Stimulated activated CD4-positive, alpha-beta T cell treated with anti-CD3 and anti-CD28 coated beads, Interleukin-15, amount 100 ng/mL, for 48 hours (primary cell): ENCODE measurements around the gene SNAI3.
"Not testable (repeated sequence)": the region's sequence is repeated elsewhere in the genome, so short reads cannot be mapped to it uniquely, and the experiment has no call there.

Experiments used
- DNase-seq, 2 donors: peaks; one replicate each; pipeline ENCODE4 v3.0.0-alpha.2; 2020; ENCODE audit warnings: low read depth in 2 of 2

SNAI3 gene

DNA sequence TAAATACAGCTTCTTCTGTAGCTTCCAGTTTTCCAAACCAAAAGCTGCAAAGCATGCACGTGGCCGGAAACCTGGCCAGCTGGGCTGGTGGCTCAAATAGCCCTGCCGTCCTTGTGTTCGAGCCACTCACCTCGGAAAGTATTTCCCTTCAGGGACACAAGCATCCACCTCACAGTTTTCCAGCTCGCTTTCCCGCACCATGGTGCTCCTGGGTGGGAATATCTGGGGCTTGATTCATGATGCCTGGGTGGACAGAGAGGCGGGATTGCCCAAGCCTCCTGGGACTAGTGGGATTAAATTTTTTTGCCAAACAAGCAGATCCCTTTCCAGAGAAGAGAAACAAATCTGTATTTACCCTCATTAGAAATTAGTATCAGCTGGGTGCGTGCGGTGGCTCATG lies 16.3 kb downstream of the SNAI3 start:
- no peak for DNase-seq

DNA sequence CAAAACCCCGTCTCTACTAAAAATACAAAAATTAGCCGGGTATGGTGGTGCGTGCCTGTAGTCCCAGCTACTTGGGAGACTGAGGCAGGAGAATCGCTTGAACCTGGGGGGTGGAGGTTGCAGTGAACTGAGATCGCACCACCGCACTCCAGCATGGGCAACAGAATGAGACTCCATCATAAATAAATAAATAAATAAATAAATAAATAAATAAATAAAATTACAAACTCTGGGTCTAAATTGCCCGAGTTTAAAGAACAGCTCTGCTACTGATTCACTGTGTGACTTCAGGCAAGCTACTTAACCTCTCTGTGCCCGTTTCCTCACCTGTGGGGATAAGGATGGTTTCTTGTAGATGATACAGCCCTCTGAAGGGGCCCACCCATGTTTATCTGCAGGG lies 16.8 kb downstream of the SNAI3 start:
- DNase-seq, result not testable (repeated sequence)

DNA sequence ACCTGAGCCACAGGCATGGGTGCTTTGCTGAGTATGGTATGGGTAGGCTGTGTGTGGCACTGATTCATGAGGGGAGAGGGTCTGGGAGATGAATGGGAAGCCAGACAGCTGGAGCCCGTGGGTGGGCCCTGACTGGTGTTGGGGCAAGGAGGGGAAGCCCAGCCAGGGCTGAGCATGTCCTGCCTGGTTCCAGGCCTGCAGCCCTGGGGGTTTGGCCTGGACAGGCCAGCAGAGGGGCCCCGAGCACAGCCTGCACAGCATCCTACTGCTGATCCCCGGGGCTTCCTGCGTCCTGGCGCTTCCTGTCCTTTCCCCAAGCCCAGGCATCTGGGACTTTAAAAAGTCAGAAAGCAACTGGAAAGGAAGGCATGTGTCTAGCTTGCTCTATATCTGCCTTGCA lies 18.8 kb downstream of the SNAI3 start:
- no peak for DNase-seq

DNA sequence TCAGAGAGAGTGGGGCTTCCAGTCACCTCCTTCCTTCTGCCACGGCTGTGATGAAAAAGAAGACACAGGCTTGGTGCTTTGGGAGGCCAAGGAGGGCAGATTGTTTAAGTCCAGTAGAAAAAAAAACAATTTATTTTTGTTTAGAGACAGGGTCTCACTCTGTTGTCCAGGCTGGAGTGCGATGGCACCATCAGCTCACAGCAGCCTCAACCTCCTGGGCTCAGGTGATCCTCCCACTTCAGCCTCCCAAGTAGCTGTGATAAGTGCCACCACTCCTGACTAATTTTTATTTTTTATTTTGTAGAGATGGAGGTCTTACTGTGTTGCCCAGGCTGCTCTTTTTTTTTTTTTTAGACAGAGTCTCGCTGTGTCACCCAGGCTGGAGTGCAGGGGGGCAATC lies 20.7 kb downstream of the SNAI3 start:
- DNase-seq, result no peak

DNA sequence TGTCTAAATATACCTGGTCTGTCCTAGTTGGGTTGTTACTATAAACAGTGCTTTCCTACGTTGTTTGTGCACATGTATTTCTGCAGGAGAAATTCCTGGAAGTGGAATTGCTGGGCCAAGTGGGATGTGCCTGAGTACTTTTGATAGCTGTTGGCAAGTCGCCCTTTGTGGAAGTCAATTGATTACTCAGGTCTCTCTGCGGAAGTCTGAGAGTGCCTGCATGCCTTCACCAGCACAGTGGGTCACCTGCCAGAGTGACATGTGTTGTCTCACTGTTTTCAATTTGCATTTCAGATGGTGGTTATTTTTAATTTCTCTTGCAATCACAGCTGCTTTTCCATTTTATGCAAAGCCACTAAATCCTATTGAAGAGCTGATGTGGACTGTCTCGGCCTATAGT lies 21.2 kb downstream of the SNAI3 start:
- no peak for DNase-seq

DNA sequence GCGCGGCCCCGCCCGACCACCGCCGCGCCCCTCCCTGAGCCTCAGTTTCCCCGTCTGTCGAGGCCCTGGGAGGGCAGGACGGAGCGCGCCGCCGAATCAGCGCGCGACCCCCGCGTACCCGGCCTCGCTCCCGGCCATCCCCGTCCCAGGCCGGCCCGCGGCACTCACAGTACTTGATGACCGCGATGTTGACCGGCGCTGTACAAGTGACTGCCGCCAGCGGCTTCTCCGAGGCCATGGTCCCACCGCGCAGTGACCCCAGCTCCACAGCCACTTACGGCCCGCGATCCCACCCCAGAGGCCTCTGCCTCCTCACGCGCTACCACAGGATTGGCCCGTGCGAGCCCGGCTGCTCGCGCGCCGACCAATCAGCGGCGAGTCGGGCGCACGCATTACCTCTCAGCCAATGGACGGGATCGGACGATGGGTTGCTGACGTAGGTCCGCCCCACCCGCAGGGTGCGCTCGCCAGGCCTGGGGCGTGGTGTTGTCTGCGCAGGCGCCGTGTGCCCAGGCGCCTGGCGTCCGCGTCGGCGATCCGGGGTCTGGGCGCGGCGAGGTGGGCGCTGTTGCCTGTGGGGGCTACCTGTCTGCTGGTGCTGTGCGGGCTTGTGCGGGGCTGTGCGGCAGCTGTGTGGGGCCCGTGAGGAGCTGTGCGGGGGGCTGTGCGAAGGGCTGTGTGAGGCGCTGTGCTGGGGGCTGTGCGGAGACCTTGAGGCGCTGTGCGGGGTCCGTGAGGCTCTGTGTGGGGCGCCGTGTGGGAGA lies 23.3 kb downstream of the SNAI3 start, which contains the start of gene MVD:
Gene MVD (minus strand): TSS at position 249 of the 764 bp plus-strand sequence. CDS start 11 bp downstream, at position 238.
- peak; percentile 94 for DNase-seq

DNA sequence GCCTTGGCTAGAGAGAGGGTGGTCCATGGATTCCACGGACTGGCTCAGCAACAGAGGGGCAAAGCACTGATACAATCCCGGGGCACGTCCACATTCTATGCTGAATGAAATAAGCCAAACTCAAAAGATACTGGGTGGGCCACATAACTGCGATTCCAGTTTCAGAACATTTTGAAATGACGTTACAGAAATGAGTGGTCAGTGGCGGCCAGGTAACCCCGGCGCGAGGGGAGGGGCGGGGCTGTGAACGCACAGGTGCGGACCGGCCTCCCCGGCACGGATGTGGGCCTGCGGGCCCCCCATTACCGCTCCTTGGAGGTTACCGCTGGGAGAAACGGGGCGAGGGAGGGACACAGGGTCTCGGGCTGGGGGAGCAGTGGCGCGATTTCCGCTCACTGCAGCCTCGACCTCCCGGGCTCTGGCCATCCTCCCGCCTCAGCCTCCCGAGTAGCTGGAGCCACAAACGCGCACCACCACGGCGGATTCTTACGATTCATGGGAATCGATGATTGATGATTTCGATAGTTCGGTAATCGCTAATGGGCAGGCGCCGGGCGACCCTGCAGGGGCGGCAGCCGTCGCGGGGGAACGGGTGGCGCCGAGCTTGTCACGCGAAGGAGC lies 24.0 kb downstream of the SNAI3 start:
- DNase-seq, result no peak

DNA sequence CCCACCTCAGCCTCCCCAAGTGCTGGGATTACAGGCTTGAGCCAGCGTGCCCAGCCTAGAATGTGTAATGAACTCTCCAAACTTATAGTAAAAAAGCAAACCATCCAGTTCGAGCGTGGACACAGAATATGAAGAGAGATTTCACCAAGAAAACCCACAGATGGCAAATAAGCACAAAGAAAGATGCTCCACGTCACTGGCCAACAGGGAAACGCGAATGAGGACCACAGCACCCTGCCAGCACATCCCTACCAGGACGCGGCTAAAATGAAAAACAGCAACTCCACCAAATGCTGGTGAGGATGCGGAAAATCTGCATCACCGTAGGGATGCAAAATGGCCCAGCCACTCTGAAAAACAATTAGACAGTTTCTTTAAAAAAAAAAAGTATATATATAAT lies 24.8 kb downstream of the SNAI3 start:
- DNase-seq, result no peak

DNA sequence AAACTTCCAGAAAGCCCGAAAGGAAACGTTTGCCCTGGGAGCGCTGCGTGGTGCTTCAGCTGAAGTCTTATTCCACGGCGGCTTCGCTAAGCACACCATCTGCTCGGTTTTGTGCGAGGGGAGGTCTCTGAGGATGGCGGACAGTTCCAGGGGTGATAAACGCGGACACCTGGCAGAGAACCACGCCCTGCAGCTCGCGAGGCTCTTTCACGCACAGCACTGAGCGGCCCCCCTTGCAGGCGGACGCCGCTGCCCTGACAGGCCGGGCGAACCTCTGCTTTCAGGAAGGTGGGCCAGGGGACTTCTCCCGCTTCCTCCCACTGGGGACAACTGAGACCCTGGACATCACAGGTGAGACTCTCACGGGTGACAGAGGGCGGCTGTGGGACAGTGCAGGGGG lies 27.1 kb downstream of the SNAI3 start:
- no peak for DNase-seq

DNA sequence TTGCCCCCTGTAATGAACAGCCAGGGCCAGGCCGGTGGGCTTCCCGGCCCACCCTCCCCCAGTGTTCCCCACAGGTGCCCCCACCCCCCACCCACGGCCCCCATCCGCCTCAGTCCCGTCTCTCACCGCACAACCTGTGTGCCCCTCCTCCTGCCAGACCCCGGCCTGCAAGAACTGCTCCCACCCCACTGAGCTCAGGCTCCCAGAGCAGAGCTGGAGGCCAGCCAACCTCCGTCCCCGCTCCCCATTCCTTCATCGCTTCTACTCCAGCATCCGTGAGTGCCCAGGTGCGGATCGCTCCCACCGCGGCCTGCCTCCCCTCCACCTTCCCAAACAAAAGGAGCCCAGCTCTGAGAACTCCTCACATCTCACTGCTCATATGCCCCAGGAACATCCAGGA lies 27.6 kb downstream of the SNAI3 start:
- DNase-seq, result no peak

DNA sequence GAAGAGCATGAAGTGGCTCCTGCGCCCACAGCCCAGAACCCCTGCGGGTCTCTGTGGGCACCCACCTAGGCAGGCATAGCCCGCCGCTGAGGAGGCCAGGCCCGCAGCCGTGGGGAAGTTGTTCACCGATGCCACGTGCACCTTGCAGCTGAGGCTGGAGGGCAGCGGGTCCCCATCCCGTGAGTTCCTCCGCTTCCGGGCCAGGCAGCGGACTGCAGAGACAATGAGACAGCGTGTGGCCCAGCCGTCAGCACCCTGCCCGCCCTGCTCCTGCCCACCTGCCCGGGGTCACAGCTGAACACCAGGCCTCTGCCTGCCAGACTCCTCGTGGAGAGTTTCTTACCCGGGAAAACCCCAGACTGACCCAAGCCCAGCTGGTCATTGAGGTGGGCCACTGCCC lies 28.9 kb downstream of the SNAI3 start:
- DNase-seq, result no peak

DNA sequence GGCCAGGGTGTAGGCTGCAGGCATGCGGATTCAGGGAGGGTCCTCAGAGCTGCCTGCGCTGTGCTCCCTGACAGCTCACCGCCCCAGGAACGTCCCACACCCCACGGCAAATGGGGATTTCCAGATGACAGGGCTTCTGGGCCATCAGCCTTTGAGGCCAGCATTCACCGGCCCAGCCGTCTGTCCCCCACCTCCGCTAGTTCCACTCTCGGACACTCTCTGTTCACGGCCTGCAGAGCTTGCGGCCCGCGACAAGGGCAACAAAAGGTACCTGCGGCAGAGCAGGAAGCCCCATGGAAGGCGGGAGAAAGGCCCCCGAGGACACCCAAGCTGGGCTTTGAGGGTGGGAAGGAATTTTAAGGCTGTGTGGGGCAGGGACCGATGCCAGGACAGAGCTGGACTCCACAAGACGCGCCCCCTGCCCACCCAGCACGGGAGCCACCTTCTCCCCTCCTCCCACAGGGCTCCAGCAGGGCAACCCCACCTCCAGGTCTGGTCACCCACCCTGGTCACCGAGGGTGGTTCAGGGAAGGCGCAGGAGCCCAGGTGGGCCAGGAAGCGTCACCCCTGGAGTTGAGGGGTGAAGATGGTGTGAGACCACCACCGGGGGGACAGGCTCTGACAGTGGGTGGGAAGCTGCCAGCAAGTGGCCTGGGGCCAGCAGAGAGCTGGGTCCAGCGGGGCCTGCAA lies 29.9 kb downstream of the SNAI3 start:
- DNase-seq, result no peak

DNA sequence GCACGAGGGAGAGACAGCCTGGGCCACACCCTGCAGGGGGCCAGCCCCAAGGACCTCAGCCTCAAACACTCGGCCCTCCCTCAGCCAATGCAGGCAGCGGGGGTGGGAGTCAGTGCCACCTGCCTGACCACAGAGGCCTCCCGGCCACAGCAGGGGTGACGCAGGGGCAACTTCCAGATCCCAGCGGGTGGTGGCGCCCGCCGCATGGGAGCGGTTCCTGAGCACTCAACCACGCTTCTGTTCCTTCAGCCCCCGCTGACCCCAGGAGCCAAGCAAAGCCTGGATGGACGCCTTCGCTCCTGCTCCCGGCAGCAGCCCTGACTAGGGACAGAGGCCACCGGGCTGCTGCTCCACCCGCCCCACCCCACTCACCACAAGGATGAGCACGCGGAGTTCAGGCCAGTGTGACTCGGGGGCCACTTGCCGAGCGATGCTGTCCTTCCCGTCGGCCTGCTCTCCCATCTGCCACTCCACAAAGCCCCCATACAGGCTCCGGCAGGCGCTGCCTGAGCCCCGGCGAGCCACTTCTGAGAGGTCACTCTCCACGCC lies 30.5 kb downstream of the SNAI3 start:
- DNase-seq, result no peak

DNA sequence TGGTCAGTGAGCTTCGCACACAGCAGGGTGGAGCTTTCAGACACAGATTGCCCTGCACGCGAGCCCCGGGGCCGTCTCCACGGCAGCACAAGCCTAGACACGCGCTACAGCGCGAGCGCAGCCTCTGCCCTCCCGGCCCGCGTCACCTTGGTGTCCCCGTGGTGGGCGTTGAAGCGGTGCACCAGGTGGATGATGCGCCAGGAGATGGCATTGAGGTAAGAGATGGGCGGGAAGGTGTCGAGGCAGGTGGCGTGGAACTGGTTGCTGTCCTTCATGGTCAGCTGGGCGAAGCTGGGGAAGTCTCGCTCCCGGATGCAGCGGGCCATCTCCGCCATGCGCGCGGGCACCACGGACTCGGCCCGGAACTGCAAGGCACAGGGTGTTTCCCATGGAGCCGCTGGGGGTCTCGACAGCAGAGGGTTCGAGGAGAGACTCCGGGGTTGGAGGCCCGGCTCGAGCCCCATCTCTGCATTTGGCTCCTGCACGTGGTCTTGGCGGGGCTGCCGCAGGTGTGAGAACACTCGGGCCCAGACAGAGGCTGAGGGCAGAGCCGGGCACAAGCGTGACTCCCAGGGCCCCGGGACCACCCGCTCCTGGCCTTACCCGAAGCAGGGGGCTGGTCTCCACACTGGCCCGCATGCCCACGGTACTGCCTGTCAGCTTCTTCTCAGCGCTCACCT lies 31.1 kb downstream of the SNAI3 start:
- no peak for DNase-seq

DNA sequence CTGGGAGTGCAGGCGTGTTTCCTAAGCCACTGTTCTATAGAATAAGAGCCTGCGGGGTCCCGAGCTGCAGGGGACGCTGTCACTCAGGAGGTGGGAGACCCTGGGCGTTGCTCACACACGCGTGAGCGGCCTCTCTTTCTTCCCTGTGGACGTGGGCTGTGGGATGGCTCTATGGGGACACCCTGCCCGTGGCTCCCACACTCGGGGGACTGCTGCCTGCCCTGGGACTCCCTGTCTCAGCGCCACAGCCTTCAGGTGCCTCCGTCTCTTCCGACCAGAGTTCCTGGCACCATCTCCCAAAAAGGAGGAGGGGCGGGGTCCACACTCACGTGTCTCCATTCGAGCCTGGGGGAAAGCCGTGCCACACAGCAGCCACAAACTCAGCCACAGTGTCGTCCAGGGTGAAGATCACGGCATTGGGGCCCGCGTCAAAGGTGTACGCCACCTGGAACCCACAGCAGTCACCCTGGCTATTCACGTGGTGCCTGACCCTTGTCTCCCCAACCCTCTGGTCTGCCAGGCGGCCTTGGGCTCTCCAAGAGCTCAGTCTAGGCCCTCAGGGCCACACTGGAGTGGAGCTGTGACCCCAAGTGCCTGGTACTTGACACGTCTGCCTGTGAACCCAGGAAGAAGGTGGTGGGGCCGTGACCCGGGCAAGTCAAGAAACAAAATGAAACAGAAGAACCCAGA lies 31.8 kb downstream of the SNAI3 start:
- no peak for DNase-seq

DNA sequence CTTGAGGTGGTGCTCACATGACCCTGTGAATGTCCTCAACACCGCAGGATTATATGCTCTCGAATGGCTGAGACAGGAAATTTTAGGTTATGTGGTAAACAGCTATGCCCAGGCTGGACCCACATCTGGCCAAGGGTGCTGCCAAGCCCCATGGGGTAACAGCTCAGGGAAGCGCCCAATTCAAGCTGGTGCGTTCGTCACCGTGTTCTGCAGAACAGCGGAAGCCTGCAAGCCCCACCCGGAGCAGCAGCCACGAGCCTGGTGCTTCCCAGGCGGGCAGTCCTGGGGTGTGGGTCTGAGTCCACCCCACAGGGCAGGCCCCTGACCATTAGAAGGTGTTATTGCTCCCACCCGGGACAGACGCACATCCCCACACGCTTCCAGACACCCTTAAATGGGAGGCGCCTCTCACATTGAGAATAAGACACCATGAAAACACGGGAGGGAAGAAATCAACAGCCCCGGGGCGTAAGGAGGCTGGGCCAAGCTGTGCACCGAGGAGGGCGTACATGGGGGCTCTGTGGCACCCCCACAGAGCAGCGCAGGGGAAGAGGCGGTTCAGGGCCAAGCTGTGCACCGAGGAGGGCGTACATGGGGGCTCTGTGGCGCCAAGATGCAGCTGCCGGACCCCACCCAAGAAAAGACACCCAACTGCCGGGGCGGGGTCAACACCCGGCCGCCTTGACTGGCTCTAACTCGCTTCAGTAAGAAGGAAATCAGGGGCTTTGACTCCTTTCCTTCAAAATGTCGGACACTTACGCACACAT lies 32.5 kb downstream of the SNAI3 start:
- DNase-seq, result no peak

DNA sequence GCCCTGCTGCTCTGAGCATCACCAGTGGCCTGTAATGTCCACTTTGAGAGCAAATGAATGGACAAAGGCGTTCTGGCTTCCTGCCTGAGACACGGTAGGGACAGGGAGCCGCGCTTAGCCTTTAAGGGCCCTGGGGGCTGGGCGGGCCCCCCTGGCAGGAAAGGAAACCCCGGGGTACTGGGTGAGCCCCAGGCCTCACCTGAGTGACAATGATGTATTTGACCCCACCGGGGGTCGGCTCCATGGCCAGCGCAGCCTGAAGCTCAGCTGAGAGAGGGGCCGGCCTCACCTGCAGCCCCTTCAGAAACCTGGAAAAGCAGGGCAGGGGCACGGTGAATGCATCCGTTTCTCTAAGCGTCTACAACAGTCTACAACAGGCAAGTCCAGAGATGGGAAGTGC lies 33.2 kb downstream of the SNAI3 start:
- no peak for DNase-seq

DNA sequence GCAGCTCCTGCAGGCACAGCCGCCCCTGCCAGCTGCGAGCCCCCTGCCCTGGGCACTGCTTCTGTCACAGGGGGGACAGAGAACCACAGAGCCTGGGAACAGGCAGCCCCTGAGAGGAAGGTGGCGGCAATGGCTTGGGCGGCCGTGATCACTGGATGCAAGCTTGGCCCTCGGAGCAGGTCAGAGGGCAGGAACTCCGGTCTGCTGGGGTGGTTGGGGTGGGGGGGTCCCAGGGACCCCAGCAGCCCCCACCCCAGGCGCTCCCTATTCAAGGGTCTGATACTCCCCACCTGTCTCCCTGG lies 33.6 kb downstream of the SNAI3 start:
- DNase-seq, result no peak

DNA sequence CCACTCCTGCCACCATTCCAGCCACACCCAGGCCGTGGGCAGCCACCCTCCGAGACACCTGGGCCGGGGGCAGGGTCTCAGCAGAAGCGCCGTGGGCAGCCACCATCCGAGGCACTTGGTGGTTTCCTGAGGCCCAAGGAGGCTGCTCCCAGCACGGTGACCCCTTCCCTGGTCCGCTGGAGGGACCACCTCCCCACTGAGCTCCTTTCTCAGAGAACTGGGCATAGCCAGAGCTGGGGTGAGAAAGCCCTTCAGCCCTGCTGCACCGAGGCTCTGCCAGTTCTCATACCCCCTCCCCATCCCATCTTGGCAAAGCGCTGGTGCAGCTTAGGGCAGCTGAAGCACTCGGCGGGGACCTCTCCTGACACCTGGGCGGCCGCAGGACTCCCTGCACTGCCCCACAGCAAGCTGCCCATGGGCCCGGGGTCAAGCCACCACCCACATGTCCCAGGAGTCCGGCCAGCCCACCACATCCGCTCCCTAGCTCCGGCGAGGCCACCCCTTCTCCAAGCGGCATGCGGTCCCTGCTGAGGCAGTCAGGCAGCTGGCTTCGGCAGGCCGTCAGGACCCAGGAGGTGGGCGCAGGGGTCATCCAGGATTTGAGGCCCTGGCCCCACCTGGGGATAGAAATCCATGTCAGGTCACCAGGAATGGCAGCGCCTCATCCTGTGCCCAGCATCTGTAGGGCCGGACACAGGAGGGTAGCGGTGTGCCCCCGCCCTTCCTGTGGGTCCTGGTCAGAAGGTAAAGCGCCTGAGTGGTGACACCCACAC lies 34.1 kb downstream of the SNAI3 start:
- no peak for DNase-seq
